OCI-LY7 (cell line): ENCODE results near the gene TRIM10. TPM values are rescaled to one million over a fixed set of nuclear protein-coding genes. Genes with fewer than 3 reads are reported as not detected.

ENCODE experiments used
- BruUV-seq: library from RNA; stranded (reverse); fragments of 400-500 nt; replicated peaks from 2 replicates; lab custom pipeline; 2021; lab: Mats Ljungman, UMichigan
- CTCF ChIA-PET: fragments of 300-600 bp; sonication (Branson Sonifier 250); formaldehyde crosslinking; loops from one replicate; lab custom pipeline; 2022; ENCODE audit warnings: antibody characterized with exemption; ENCODE audit not compliant: unreplicated experiment; lab: Charles Lee
- POLR2A ChIA-PET: fragments of 300-600 bp; sonication (Branson Sonifier 250); formaldehyde crosslinking; loops from one replicate; lab custom pipeline; 2022; ENCODE audit warnings: antibody characterized with exemption; lab: Charles Lee
- DNase-seq: peaks from one replicate; pipeline ENCODE4 v3.0.0-alpha.2; 2015; ENCODE audit warnings: low spot score
- H2AFZ ChIP-seq: fragments of 200-600 bp; sonication (generic), shearing (Covaris generic); 2 replicates; pipeline ENCODE4 v1.6.1; 2014; ENCODE audit warnings: mild to moderate bottlenecking, antibody characterized with exemption, low read length, moderate library complexity
- H3K27ac ChIP-seq: fragments of 200-600 bp; sonication (generic); 2 replicates; pipeline ENCODE4 v1.5.1; 2014; ENCODE audit warnings: mixed run types, low read depth, mild to moderate bottlenecking, moderate library complexity, low read length, inconsistent platforms; ENCODE audit not compliant: poor library complexity, severe bottlenecking
- H3K36me3 ChIP-seq: fragments of 200-600 bp; sonication (generic); 2 replicates; pipeline ENCODE4 v1.6.1; 2014; ENCODE audit warnings: mild to moderate bottlenecking, antibody characterized with exemption, low read length, moderate library complexity, mixed read lengths; ENCODE audit not compliant: insufficient read depth
- H3K4me1 ChIP-seq: fragments of 200-600 bp; sonication (generic); 2 replicates; pipeline ENCODE4 v1.5.1; 2014; ENCODE audit warnings: mild to moderate bottlenecking, low read length; ENCODE audit not compliant: insufficient read depth, poor library complexity, severe bottlenecking
- H3K4me2 ChIP-seq: fragments of 200-600 bp; sonication (generic); 2 replicates; pipeline ENCODE4 v1.6.1; 2014; ENCODE audit warnings: mild to moderate bottlenecking, low read length
- H3K4me3 ChIP-seq: fragments of 200-600 bp; sonication (generic); 2 replicates; pipeline ENCODE4 v1.5.1; 2014; ENCODE audit warnings: mild to moderate bottlenecking, low read depth, low read length; ENCODE audit not compliant: poor library complexity, severe bottlenecking
- H3K79me2 ChIP-seq: fragments of 200-600 bp; sonication (generic); 2 replicates; pipeline ENCODE4 v1.6.1; 2016; ENCODE audit warnings: low read depth, mild to moderate bottlenecking, low read length, moderate library complexity, mixed read lengths; ENCODE audit not compliant: insufficient read depth
- H3K9me2 ChIP-seq: fragments of 200-600 bp; sonication (generic); 2 replicates; pipeline ENCODE4 v1.6.1; 2016; ENCODE audit warnings: mild to moderate bottlenecking, low read length, mixed read lengths; ENCODE audit not compliant: insufficient read depth
- H3K9me3 ChIP-seq: fragments of 200-600 bp; sonication (generic); 2 replicates; pipeline ENCODE4 v1.6.1; 2014; ENCODE audit warnings: mild to moderate bottlenecking, mixed run types, low read length, mixed read lengths
- H4K20me1 ChIP-seq: fragments of 200-600 bp; sonication (generic); 2 replicates; pipeline ENCODE4 v1.6.1; 2014; ENCODE audit warnings: mild to moderate bottlenecking, antibody characterized with exemption, low read length, moderate library complexity, mixed read lengths; ENCODE audit not compliant: insufficient read depth
- EZH2phosphoT487 ChIP-seq: fragments of 200-600 bp; sonication (generic); IDR thresholded peaks from 2 replicates; pipeline ENCODE4 v1.6.1; 2018; ENCODE audit warnings: low read depth, borderline replicate concordance, mild to moderate bottlenecking, mixed run types, antibody characterized with exemption, low read length, moderate library complexity, mixed read lengths
- intact Hi-C: fragments of 100-400 bp; cut with micrococcal nuclease; formaldehyde crosslinking; loops from one replicate; pipeline ENCODE4 v1.10.0; 2022; ENCODE audit not compliant: unreplicated experiment
- total RNA-seq, 2 experiments: library from RNA; depleted of rRNA in 1 of 2; stranded (reverse); fragments of >200 nt in 1 of 2; shearing (Covaris generic) in 1 of 2; gene quantifications; 2 replicates each; pipeline ENCODE4 v1.2.3, GENCODE V29; 2014 to 2022
- TF ChIP-seq, protein P1 (sequence below): fragments of 200-600 bp; sonication (generic); conservative IDR thresholded peaks from 2 replicates; pipeline ENCODE4 v1.5.1; 2014; ENCODE audit warnings: mild to moderate bottlenecking, antibody characterized with exemption, low read length, moderate library complexity, mixed read lengths

TRIM10 gene
- total RNA-seq, 2 experiments from 2014 or later, result not detected

DNA sequence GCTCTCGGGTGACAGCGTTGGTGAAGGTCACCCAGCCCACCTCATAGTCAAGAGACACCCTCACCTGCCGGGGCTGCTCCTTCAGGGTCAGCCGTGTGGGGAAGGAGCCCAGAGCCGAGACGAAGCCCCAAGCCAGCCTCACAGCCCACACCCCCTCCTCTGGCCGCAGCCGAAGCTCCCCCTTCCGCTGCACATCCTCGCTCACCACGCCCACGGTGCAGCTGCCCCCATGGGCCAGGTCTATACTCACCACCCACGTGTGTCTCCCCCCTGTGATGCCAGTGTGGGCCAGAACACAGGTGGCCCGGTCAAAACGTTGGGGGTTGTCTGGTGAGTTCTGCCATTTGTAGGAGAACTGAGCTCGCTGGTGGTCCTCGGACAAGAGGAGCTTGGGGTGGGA, 7.0 kb downstream of the TRIM10 start:
- Histone ChIP-seq H3K4me2 (no peak overlapping the region), H3K4me3 (no peak overlapping the region), H3K27ac (no peak overlapping the region), H2AFZ (no peak overlapping the region), H4K20me1 (no peaks in the 10 kb centered on the region), H3K4me1 (no peaks in the 10 kb centered on the region), H3K9me3 (no peaks in the 10 kb centered on the region), H3K79me2 (no peaks in the 10 kb centered on the region), H3K36me3 (no peaks in the 10 kb centered on the region), H3K9me2 (no peaks in the 10 kb centered on the region)
- intact Hi-C loops, result no loop called here
- no peak for DNase-seq
- no TSS peak for BruUV-seq
- ChIA-PET CTCF (no interaction called here), POLR2A (no interaction called here)
- TF ChIP-seq, protein P1, sequence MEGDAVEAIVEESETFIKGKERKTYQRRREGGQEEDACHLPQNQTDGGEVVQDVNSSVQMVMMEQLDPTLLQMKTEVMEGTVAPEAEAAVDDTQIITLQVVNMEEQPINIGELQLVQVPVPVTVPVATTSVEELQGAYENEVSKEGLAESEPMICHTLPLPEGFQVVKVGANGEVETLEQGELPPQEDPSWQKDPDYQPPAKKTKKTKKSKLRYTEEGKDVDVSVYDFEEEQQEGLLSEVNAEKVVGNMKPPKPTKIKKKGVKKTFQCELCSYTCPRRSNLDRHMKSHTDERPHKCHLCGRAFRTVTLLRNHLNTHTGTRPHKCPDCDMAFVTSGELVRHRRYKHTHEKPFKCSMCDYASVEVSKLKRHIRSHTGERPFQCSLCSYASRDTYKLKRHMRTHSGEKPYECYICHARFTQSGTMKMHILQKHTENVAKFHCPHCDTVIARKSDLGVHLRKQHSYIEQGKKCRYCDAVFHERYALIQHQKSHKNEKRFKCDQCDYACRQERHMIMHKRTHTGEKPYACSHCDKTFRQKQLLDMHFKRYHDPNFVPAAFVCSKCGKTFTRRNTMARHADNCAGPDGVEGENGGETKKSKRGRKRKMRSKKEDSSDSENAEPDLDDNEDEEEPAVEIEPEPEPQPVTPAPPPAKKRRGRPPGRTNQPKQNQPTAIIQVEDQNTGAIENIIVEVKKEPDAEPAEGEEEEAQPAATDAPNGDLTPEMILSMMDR, result no peak
- TF ChIP-seq EZH2phosphoT487, result no peak

DNA sequence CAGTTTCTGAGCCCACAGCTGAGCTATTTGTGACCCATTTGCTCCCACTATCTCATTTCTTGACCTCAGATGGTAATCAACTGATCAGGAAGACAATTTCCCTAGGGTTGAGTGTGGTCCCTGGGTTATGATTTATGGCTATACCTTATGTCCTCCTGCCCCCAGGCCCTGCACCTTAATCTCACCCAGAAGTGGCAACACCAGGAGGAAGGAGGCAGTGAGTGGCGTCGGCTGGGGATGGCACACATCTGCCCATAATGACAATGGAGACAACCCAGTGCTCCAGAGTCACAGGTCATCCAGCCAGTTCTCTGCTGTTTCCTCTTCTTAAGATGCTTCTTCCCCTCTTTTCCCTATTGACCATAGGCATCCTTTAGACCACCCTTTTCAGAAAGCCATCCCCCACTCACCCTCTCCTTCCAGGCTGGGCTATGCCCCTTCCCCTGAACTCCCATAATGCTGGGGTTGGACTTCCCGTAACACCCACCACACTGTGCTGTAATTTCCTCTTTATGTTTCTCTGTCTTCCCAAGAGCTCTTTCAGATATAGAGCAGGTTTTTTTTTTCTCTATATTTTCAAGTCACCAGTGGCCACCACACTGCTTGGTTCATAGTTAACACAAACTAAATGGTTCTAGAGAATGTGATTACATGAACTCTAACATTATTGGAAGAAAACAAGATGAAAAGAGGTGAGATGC, 8.0 kb downstream of the TRIM10 start:
- no peak for DNase-seq
- ChIA-PET CTCF (no interaction called here), POLR2A (no interaction called here)
- H3K9me2 ChIP-seq, result no peaks in the 10 kb centered on the region
- no peaks in the 10 kb centered on the region for H4K20me1 ChIP-seq
- H3K4me1 ChIP-seq, result no peaks in the 10 kb centered on the region
- no peak overlapping the region for H3K27ac ChIP-seq
- H3K4me2 ChIP-seq, result no peak overlapping the region
- H3K4me3 ChIP-seq, result no peak overlapping the region
- H3K9me3 ChIP-seq, result no peaks in the 10 kb centered on the region
- no TSS peak for BruUV-seq
- no peak overlapping the region for H2AFZ ChIP-seq
- H3K79me2 ChIP-seq, result no peaks in the 10 kb centered on the region
- TF ChIP-seq, protein P1, result no peak
- TF ChIP-seq EZH2phosphoT487, result no peak
- H3K36me3 ChIP-seq, result no peaks in the 10 kb centered on the region
- intact Hi-C loops, result no loop called here

DNA sequence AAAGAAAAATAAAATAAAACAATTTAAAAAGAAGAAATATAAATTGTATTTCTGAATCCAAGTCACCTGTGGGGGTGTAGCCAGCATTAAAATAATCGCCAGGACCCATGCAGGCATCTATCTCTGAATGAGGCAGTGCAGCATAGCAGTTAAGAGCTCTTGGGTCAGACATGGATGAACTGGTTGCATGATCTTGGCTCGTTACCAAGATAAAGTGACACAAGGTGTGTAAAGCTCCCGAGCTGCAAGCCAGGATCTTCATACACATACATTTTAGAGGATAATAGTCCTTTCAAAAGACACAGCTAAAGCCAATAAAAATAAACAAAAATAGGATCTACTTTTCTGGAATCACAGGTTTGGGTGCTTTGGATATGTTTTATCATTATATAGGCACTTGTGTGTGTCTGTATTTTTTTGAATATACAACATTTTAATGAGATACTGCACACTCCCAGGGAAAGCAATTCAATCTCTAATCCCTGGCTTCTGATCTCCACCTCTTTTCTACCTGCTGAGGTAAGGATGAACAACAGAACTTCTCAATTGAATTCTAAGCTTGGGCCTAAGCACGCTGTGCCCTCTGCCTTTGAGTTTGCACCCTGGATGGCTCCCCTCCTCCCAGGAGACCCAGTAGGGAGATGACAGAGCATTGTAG, 8.9 kb downstream of the TRIM10 start:
- no peak overlapping the region for H2AFZ ChIP-seq
- no peaks in the 10 kb centered on the region for H3K9me2 ChIP-seq
- no peak overlapping the region for H3K4me3 ChIP-seq
- no peaks in the 10 kb centered on the region for H3K4me1 ChIP-seq
- DNase-seq, result no peak
- TF ChIP-seq, protein P1, result no peak
- no peak for TF ChIP-seq EZH2phosphoT487
- H3K4me2 ChIP-seq, result no peak overlapping the region
- no peaks in the 10 kb centered on the region for H3K9me3 ChIP-seq
- no peak overlapping the region for H3K27ac ChIP-seq
- BruUV-seq, result no TSS peak
- POLR2A ChIA-PET, result interaction anchor here (1.3 kb wide), 1 partner anchor 48 kb away, joined by 3 read pairs; no protein-coding TSS in a partner anchor
- CTCF ChIA-PET, result no interaction called here
- intact Hi-C loops, result no loop called here
- H3K36me3 ChIP-seq, result no peaks in the 10 kb centered on the region
- H4K20me1 ChIP-seq, result no peaks in the 10 kb centered on the region
- no peaks in the 10 kb centered on the region for H3K79me2 ChIP-seq
